ENCODE data around the gene IL20.
A peak's percentile ranks its signal among the peaks of the same experiment; 100 is the strongest.

IL20 gene, protein sequence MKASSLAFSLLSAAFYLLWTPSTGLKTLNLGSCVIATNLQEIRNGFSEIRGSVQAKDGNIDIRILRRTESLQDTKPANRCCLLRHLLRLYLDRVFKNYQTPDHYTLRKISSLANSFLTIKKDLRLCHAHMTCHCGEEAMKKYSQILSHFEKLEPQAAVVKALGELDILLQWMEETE

DNA sequence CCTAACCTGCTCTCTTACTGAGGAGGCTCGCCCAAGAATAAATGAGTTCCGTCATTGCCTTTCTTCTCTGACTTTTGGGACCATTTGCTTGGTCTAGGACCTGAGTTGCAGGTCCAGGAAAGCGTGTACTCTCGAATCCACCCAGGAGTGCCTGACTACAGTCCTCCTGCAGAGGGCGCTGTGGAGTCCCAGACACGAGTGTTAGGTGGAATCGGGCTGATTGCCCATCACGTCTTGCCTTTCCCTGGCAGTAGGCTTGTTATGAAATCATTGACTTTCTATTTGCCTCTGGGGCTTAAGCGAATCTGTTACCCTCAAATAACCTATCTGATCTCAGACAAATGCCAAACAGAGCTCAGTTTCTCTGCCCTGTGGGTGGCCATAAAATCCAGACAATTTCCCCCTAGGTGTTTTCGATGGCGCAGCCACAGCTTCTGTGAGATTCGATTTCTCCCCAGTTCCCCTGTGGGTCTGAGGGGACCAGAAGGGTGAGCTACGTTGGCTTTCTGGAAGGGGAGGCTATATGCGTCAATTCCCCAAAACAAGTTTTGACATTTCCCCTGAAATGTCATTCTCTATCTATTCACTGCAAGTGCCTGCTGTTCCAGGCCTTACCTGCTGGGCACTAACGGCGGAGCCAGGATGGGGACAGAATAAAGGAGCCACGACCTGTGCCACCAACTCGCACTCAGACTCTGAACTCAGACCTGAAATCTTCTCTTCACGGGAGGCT is at the start of gene IL20:
IL20 (plus strand) TSS at position 685 of the 733 bp plus-strand sequence. CDS start 230 bp downstream, outside the sequence.
- DNase-seq = peak; percentile 78 to 82

DNA sequence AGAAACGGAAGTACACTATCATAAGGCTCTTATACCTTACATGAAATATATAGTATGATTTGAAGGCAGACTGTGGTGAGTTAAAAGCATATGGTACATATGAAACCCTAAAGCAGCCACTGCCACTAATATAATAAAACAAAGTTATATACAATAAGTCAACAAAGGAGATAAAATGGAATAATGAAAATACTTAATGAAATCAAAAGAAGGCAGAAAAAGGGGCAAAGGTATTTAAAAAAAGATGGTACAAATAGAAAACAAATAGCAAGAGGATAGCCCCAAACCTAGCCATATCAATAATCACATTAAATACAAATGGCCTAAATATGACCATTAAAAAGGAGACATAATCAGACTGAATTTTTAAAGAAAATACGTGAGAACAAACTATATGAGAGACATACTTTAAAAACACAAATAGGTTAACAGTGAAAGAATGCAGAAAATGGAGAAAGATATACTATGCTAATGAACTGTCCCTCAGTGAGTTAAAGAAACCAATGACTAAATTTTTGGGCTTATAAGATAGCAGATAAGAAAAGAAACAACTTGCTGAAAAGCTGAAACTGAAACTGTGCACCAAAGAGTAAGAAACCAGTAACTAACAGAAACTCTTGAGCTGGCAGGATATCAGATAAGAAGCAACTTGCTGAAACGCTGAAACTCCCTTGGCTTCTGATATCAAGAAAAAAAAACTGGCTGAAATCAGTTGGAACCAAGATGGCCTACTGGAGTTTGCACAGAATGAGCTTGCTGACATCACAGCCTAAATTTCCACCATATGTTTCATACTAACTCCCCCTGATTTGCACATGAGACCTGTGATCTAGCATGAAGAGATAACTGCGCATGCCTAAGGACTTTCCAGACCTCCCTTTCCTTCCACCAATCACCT is 48.8 kb upstream of the IL20 start:
- DNase-seq = peak in 1 of 2 donors; percentile 63

DNA sequence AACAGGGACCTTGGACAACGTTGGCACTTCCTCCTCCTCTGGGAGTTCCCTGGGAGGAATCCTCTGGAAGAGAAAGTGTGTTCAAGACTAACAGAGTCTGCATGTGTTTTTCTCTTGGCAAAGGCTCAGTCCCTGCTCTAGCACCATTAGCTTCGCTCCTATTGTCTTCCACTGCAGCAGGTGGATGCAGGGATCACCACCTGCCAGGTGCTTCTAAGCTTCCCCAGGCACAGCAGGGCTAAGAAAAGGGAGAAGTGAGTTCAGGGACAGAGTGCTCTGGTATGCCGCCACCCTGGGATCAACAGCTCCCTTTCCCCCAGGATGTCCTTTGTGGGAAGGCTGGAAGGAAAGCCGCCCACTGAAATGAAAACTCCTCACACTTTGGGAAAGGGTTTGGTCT is 43.9 kb upstream of the IL20 start:
- DNase-seq = no peak

DNA sequence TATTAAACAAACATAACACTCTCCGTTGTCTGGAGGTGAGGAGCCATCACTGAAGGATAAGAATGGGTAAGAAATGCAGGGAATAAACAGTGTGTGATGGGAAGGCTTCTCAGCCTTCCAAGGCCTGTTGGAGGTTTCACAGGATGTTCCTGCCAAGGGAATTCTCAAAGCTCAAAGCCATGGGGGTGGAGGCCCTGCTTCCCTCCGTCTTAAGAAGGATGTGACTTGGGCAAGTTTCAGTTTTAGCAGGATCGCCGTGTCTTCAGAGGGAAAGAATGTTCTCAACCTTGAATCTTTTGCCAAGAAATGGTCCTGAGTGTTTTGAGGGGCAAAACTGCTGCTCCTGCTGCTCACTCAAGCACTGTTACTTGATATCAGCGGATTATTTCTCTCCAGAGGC is 41.7 kb upstream of the IL20 start:
- no peak for DNase-seq

DNA sequence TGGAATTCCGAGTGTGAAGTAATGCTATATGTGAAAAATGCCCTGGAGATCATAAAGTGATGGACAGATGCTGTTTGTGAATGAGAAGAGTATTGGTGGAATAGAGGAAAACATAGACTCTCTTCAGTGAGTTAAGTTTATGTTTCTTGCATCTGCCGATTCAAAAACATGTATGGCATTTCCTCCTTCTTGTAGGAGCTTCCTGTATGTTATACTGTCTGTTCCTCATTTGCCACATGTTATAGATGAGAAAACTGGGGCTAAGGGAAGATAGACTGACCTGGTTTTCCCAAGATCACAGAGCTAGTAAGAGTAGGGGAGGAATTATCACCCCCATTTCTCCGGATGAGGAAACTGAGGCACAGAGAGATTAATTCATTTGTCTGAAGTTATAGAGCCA is 41.1 kb upstream of the IL20 start:
- DNase-seq = no peak

DNA sequence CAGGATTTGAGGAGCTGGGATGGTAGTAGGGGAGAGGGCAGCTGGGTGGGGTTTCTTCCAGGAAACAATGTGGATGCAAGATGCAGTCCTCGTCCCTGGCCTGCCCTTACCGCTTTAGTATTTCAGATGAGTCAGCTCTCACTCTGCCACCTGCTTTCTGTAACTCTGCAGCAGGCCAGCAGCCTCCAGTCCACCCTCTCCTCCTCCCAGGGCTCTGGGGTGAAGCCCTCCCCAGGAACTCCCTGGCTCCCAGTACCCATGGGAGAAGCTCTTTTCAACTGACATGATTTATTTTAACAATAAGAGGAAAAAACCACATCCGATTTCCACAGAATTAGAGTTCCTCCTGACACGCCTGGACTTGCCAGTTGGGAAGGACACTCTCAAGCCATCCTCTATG is 39.0 kb upstream of the IL20 start:
- DNase-seq = no peak

DNA sequence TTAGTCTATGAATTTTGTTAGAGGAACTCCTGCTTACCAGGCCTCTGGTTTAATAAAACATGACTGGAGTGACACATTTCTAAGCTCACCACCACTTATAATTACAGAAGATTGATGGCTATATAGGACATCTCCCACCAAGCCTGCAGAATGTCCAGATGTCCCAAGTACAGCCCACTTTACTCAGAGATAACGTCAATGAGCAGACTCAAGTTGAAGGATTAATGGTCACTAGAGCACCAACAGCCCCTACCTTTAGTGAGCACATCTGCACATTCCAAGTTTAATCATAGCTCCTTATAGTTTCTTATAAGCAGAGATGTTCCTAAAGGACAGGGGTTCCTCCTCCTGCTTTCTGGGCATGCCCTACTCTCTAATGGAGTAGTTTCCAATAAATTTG is 37.4 kb upstream of the IL20 start:
- DNase-seq = no peak

DNA sequence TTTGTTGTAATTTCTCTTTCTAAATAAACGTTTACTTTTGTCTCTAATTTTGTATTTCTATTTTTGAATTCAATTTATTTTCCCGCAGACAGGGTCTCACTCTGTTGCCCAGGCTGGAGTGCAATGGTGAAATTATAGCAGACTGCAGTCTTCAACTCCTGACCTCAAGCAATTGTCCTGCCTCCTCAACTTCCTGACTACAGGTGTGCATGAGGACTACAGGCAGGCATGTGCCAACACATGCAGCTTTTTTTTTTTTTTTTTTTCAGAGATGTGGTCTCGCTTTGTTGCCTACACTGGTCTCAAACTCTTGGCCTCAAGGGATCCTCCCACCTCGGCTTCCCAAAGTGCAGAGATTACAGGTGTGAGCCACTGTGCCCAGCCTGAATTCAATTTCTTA is 36.7 kb upstream of the IL20 start:
- no peak for DNase-seq

DNA sequence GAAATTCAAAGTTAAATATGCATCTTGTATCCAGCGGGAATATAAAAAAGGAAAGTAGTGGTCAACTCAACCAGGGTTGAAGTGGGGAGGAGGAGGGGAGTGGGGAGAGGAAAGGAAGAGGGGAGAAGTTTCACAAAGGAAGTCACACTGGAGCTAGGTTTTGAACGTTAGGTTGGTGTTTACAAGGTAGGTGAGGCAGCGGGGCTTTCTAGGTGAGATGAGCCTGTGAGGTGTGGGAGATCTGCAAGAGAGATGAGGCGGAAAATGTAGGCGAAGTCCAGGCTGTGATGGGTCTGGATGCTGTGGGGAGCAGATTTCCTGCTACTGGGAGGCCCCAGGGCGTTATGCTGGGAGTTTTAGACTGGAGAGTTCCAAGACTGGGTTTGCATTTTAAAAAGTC is 36.1 kb upstream of the IL20 start:
- DNase-seq = peak in 1 of 2 donors; percentile 15

DNA sequence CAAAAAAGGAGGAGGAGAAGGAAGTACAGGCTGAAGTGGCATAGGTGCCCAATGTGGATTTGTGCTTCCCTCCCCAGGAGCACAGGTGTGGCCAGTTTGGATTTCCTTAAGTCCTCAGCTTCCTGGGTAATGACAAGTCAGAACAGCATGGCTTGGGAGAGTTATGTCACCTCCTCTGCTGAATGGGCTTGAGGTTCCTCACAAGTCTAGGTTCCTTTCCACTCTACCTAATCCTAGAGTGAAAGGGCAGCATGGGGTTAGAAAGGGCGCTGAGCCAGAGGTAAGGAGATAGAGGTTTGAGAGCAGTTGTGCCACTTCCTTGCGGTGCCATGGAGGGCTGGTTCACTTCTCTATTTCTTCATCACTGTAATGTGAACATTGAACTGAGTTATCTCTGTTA is 35.5 kb upstream of the IL20 start:
- peak in 1 of 2 donors; percentile 10 for DNase-seq

DNA sequence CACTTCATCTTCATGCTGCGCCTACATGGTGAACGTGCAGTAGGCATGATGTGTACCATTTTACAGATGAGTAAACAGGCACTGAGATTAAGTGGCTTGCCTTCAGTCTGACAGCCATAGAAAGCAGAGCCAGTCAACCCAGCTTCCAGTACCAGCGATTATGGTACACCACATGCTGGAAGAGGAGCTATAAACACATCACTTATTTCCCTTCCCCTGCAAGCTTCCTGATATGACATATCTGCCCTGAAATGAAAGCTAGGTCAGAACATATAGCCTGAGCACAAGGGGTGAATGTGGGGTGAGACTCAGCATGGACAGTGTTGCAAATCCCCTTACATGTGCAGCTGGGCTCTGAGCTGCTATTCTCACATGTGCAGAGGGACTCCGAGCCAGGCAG is 33.8 kb upstream of the IL20 start:
- no peak for DNase-seq

DNA sequence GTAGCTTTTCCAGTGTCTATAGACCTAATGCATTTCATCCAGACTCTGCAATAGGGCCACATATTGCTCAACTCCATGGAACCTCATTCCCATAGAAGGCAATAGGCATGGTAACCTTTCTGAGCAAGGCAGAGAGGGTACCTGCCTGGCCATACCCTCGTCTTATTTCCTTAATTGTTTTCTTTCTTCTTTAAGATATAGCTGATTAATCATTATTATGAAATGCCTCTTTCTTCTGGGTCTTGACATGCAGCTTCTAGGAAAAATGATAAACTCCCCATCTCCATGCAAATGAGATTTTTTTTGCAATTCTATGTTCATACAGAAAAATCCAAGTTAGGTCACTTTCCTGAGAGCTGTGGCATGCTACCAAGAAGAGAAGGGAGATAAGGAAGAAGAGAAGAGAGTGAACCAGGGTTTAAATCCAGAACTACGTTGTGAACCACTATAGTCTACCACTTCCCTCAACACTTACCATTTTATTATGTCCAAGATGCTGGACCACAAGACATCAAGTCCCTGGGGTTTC is 33.0 kb upstream of the IL20 start:
- no peak for DNase-seq

DNA sequence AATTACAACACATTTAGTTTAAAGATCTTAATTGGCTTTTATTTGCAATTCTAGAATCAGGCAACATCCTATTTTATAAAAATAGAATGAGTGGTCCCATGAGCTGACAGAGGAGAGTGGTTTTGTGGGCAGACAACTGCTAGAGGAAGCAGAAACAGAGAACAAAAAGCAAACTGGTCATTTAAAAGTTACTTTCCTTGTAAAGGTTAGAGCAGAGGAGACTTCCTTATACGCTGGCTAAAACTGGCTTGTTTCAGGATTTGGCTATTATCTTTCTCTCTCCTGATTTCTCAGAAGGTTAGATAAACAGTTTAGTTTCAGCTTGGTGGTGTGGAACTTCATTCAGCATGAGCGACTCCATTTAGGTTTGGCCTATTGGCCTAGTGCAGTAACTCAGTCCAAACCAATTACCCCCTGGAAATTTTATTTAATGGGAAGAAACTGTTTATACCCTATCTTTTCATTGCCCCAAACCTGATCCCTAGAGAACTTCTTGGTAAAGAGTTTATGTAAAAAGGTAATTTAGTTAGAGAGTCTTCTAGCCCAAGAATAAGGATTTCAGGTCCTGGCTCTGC is 32.2 kb upstream of the IL20 start:
- DNase-seq = no peak

DNA sequence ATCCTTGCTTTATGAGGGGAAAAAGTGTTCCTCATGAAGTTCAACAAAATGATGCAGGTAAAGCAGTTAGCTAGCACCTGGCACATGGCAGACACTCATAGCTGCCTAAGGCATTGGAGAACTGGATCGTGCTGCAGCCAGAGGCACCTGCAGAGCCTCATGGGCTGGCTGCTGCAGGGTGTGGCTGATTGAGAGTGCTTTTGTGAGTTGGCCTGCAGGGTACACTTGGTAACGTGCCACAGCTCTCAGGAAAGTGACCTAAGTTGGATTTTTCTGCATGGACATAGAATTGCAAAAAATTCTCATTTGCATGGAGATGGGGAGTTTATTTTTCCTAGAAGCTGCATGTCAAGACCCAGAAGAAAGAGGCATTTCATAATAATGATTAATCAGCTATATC is 31.6 kb upstream of the IL20 start:
- no peak for DNase-seq

DNA sequence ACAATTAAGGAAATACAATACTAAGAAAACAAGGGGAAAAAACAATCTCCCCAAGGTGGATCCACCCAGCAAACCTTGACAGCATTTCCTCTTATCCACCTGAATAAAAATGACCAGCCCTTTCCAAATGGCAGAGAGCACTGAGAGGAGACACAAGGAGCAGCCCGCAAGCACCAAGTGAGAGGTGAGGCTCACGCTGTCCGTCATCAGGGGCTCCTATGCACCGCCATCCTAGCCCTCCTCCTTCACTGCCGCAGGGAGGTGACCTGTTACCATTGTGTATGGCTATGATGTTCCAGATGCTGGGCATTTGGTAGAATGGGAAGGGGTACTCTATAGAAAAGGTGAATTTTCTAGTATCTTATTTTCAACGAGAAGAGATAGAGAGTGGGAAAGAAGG is 31.2 kb upstream of the IL20 start:
- no peak for DNase-seq

DNA sequence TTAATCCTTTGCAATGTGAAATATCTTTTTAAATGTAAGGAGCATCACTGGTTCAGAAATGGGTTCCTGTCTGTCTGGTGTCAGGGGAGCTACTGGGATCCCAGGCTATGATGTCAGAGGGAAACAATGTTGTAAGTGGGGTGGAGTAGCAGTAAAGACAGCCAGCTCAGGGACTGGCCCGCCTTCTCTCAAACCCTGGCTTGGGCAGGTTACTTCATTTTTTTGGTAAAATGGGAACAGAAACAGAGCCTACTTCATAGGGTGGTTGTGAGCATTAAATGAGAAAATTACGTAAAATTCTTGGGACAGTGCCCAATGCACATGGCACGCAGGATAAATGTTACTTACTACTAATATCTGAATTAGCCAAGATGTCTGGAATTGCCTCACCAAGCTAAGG is 30.7 kb upstream of the IL20 start:
- peak in 1 of 2 donors; percentile 56 for DNase-seq

DNA sequence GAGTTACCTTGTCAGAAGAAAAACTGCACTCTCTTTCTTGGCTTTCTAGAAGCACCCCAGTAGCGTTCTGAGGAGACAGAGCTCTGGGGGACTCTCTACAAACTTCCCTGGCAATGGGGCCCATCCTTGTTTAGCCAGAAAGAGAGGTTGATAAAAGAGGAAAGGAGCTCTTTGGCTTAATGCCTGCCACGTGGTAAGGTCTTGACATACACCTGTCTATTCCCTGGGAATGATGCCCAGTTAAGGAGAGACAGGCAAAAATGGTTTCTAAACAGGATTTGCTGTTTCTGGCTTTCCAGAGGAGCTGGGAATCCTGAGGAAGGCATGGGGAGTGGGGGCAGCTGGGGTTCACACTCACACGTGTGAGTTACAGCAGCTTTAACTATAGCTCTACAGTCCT is 30.2 kb upstream of the IL20 start:
- no peak for DNase-seq

DNA sequence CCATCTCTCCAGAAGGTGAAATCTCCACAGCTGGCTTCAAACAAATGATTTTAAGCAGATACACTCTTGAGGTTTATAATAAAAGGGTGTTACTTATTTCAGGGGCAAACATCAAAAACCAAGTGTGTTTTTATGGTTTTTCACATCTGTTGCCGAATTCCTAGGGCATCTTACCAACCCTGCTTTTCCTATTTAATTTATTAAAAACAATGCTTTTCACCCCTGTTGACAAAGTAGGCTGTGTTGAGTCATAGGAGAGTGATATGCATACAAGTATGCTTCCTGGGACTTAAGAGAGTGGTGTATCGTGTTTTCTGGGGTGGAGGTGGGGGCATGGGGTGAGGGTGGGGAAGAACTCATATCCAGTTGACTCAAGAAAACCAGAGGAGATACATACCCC is 29.3 kb upstream of the IL20 start:
- no peak for DNase-seq

DNA sequence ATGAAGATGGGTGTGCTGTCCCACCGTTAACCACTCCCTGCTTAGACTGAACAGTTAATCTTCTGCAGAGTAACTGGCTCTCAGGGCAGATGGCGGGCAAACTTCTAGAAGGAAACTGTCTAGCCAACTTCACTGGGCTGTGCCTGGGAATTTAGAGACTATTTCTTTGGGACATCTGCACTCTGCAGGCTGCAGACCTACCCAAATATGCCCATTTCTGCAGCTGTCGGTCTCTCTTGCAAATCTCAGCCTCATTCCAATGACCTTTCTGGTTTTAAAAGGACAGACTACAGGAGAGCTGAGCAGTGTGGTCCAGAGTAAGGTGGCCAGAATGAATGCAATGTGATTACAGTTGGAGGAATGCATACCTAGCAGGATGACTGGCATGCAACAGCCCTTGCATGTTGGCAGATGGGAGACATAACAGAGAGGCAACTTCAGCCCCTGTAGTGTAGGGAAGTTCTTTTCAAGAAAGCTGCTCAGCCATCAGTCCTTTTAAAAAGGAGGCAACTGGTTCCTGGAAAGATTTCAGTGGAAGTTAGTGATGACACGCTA is 26.3 kb upstream of the IL20 start:
- DNase-seq = no peak

DNA sequence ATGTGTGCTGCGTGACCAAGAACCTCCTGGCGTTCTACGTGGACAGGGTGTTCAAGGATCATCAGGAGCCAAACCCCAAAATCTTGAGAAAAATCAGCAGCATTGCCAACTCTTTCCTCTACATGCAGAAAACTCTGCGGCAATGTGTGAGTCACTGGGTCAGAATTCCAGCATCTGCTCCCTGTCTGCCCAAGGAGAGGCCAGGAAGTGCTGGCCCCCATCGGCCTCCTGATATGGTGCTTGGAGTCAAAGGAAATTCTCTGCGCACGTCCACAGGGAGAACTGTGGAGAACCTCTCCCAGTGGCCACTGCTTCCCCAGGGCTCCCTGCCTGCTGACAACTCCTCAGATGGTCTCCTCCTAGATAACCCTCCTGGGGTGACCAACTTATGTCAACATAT is 25.6 kb upstream of the IL20 start:
- DNase-seq = no peak

DNA sequence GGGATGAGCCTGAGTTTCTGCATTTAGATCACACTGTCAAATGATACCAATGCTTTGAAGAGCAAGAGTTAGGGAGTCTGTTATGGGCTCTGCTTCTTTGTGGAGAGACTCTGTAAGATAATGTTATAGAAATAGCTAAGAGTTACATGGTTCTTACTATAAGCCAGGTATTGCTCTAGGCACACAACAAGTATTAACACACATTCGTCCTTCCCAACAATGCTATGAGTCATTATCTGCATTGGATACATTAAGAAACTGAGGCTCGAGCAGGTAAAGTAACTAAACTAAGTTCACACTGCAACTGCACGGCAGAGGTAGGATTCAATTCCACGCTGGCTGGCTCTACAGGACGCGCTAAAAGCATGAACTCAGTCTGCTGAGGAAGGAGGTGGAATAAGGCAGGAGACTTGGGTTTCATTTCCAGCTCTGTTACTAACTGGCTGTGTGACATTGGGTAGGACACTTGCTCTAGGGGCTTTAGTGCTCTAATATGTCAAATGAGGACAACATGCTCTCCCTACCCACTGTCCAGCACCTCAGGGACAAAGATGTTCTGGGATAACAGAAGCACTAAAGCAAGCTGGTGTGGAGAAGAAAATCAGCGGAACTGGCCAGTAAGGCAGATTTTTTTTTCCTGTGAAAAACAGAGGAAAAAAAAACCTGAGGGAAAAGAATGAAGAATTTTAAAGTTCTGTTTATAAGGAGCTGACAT is 23.7 kb upstream of the IL20 start:
- DNase-seq = no peak

DNA sequence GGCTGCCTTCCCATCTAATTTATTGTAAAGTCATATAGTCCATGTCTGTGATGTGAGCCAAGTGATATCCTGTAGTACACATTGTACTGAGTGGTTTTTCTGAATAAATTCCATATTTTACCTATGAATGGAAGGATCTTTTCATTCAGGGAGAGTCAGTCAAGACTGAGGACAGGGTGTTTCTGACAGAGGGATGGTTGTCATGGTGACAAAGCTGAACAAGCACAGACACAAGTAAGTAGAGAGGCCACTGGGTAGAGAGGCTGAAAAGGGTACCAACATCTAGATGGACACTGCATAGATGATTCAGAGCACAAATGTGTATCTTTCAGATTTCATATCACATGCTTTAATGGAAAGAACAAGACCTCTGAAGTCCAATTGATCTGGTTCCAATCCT is 22.6 kb upstream of the IL20 start:
- no peak for DNase-seq

Measured in CD4-positive, alpha-beta T cell treated with Interleukin-1 beta for 1 hour (primary cell).